HG03457 (cell line): Measurements from ENCODE around the gene AFMID.
"Not testable (repeated sequence)": the region's sequence is repeated elsewhere in the genome, so short reads cannot be mapped to it uniquely, and the experiment has no call there.

Experiments used
- ATAC-seq: cut with Tn5 transposase; IDR thresholded peaks from one replicate; pipeline ENCODE4 v1.9.1; 2021; ENCODE audit warnings: moderate number of reproducible peaks; ENCODE audit not compliant: unreplicated experiment

Gene AFMID

GRCh38 chr17:78219396-78220150 is 32.4 kb downstream of the AFMID start:
- no peak for ATAC-seq

- no peak for ATAC-seq
Observed at GRCh38 chr17:78223061-78223460, 35.9 kb downstream of the AFMID start.

DNA sequence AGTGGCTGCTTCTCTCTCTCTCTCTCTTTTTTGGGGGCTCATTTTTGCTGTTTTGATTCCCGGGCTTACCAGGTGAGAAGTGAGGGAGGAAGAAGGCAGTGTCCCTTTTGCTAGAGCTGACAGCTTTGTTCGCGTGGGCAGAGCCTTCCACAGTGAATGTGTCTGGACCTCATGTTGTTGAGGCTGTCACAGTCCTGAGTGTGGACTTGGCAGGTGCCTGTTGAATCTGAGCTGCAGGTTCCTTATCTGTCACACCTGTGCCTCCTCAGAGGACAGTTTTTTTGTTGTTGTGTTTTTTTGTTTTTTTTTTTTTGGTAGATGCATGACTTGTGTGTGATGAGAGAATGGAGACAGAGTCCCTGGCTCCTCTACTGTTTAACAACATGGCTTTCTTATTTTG is 36.6 kb downstream of the AFMID start:
- ATAC-seq: no peak

GRCh38 chr17:78224231-78225087 is 37.3 kb downstream of the AFMID start:
- ATAC-seq: no peak

- no peak for ATAC-seq
Observed at GRCh38 chr17:78225088-78225865, 38.1 kb downstream of the AFMID start.

DNA sequence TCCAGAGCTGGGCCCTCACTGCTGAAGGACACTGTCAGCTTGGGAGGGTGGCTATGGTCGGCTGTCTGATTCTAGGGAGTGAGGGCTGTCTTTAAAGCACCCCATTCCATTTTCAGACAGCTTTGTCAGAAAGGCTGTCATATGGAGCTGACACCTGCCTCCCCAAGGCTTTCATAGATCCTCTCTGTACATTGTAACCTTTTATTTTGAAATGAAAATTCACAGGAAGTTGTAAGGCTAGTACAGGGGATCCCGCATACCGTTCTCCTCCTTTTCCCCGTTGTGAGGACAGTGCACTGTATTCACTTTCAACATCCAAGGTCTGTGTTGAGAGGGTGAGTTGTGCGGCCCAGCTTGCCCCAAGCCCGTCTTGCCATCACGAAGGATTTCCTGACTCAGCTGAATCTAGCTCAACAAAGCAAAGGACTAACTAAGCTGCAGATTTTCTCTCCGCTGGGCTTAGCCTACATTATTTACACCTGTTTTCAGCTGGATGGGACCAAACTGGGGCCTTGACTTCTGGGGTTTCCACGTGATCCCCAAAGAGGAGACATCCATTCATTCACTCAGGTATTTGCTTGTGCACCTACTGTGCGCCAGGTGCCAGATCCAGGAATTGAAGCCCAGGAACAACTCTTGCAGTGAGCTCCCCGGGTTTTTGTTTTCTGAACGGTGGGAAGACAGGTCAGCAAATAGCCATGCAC is 39.0 kb downstream of the AFMID start:
- no peak for ATAC-seq

DNA sequence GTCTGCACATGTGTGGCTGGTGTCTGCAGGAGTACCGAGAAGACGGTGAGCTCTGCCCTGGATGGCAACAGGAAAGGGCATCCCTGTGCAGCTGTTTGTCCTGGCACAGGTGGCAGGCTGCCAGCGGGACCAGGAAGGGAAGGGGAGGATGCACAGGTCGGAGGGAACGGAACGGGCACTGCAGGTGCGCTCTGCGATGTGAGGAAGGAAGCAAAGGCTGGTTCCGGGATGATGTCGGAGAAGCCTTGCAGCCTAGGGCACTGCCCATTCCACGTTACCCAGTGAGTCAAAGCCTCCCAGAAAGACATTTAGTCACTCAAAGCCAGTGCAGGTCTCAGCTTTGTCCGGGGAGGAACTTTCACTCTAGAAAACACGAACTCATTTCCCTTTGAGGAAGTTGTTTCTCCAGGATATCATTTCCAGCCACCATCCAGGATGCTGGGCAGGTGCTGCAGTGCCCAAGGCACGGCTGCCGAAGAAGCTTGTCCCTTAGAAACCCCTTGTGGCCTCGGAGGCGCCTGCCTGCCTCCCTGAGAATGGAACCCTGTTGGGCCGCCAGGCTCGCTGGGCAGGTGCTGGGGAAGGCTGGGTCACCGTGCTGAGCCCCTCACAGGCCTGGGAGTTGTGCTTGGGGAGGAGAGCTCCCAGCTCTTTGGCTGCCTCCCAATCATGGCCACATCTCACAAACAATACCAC is 39.7 kb downstream of the AFMID start:
- ATAC-seq: no peak

GRCh38 chr17:78227455-78227916 is 40.3 kb downstream of the AFMID start:
- ATAC-seq: no peak

- no peak for ATAC-seq
Observed at GRCh38 chr17:78228176-78228575, 41.0 kb downstream of the AFMID start.

DNA sequence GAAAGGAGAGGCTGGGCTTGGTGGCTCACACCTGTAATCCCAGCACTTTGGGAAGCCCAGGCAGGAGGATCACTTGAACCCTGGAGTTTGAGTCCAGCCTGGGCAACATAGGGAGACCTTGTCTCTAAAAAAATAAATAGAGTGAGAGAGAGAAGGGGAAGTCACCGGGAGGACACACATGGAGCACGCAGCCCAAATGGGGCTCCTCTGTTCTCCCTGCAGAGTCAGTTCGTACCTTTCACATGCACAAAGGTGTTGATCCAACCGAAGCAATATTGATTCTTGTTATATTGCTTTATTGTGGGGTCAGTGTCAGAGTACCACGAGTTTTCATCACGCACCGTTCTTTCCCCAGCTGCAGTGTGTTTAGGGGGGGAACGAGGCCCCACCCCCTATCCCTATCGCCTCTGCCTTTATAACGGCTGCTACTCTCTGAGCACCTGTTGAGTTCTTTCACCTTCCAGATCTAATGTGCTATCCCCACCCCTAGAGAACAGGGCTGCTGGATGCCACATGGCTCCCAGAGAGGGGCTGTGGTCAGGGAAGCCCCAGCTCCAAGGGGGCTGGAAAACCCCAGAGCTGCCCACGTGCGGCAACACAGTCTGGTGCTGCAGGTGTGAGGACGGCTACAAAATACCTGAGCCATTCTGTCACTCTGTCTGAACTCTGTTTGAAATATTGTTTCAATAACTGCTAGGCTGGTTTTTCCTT is 43.2 kb downstream of the AFMID start:
- ATAC-seq: no peak

DNA sequence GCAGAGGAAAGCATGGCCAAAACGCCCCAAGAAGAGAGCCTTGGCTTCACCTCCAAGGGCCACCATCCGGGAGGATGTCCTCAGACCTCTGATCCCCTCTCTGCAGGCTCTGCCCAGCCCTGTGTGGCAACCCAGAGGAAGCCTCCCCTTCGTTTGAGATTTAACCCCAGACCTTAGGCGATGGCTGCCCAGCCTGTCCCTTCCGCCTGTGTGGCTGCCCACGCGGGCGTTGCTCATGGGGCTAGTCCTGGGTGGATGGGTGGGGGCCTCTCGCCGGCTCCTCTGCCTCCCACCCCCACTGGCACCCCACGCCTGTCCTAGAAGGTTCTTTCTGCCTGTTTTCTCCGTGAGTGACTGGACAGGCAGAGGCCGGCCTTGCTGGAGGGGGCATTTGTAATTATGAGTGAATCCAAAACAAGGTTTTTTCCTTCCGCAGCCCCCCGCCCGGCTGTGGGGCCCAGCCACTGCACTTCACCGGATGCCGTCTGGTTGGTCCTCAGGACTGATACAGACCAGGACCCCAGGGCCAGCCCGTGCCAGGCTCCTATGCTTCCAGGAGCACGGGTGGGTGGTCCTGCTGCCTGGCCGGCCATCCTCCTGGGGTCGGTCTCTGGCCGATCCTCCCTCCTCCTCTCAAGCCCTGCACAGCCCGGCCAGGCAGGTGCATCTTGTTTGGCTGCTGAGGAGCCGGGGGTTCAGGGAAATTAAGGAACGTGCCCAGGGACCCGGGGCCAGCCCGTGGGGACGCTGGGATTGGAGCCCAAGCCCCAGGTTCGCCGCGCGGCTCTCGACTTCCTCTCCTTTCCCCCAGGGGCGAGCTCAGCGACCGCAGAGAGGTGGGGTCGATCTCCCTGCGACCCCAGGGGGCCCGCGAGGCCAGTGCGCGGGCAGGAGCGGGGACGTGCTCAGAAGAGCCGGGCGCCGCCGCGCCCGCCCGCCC is 44.1 kb downstream of the AFMID start, which contains the start of gene TMEM235:
Gene TMEM235, plus strand, starts transcription at position 636 of the 940 bp plus-strand sequence. CDS start 393 bp downstream, outside the sequence.
- ATAC-seq: no peak

- no peak for ATAC-seq
Observed at GRCh38 chr17:78231991-78232858, 45.1 kb downstream of the AFMID start.

GRCh38 chr17:78232859-78233173 is 45.7 kb downstream of the AFMID start:
- ATAC-seq: no peak

DNA sequence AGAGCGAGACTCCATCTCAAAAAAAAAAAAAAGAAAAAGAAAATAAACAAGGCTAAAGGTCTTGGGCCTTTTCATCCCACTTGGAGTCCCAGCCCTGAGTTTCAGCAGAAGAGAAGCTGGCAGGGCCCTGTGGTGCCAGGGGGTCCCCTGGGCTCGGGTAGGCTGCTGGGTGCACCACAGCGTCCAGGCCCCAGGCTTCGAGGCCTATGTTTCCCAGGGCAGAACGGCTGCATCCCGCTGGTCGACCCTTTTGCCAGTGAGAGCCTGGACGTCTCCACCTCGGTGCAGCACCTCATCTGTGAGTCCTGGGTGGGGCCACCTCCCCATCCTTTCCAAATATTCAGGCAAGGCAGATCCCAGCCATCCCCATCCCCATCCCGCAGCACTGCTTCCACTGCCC is 46.5 kb downstream of the AFMID start:
- no peak for ATAC-seq

DNA sequence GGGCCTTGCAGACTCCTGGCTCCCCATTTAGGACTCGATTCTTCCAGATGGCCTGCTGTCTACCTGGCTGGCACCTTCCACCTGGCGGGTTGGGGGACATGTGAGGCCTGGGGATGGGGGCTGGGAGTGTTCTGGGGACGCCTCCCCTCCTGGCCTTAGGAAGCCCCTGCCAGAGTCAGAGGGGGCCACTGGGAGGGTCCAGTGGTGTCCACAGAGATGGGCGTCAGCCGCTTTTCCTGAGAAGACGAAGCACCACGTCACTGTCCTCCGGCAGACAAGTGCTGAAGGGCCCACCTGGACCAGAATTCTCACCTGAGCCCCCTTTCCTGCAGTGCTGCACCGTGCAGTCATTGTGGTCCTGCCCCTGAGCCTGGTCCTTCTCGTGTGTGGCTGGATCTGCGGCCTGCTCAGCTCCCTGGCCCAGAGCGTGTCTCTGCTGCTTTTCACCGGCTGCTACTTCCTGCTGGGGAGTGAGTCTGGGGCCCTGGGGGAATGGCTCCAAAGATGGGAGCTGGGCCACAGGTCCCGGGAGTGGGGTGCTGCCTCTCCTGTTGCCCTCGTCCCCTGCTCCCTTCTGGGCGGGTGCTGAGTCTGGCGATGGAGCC is 47.2 kb downstream of the AFMID start:
- no peak for ATAC-seq

- ATAC-seq: not testable (repeated sequence)
Observed at GRCh38 chr17:78235022-78235421, 47.9 kb downstream of the AFMID start.

DNA sequence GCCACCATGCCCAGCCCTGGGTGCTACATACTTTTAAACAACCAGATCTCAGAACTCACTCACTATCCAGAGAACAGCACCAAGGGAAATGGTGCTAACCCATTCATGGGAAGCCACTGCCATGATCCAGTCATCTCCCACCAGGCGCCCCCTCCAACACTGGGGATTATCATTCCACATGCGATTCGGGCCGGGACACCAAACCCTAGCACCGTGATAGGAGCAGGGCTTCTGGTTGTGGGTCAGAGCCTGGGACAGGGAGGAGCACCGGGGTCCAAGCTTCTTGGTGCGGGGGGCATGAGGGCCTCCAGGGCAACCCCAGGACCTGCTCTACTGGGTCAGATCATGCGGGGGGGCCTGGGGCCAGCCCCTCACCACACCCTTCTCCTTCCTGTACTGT is 48.7 kb downstream of the AFMID start:
- no peak for ATAC-seq
